ENCODE measurements around the gene TAGAP. TPM values are rescaled to one million over a fixed set of nuclear protein-coding genes. Genes with fewer than 3 reads are reported as not detected.

Gene TAGAP
- polyA plus RNA-seq, 4 donors, result 0.45 to 3.8 (median 1.9) TPM

DNA sequence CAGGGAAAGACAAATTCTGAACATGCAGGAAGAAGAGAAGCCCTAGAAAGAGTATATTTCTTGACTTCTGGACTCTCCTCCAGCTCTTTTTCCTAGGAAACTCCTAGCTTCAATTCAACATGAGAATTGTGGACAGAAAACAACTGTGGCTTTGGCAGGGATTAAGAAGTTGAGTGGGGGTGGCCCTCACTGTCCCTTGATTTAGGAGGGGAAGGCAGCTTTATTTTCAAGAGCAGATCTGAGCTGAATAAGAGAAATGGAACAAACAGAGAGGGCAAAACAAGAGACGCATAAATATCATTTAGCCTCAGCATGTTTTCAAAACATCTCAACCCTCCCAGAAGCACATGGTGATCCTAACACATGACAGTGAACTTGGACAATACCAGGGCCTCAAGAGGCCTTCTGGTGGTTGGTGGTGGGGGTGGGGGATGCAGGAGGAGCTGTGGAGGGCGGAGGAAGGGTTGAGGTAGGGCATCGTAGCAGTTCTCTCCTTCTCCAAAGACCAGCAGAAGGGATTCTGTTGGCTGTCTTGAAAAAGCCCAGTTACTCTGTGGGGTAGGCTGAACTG, 21.1 kb upstream of the TAGAP start:
- H3K4me1 ChIP-seq (ENCODE audit: control insufficient read depth in 3 of 3, insufficient read depth in 2 of 3, low read depth in 1 of 3, low read length in 2 of 3), result no peaks in the 10 kb centered on the region
- 80 to 86% (median 84%) methylated on average over 3 of the region's 3 CpGs for WGBS, 3 donors
- no peak for FAIRE-seq
- H3K27me3 ChIP-seq (ENCODE audit: control insufficient read depth in 3 of 3, insufficient read depth in 3 of 3, low read length in 3 of 3), result peaks cover 0 to 8% (median 0%) of the 10 kb centered on the region in 3 donors
- H3K36me3 ChIP-seq (ENCODE audit: control insufficient read depth in 3 of 3, insufficient read depth in 2 of 3, low read depth in 1 of 3, low read length in 3 of 3), result no peaks in the 10 kb centered on the region
- H3K9me3 ChIP-seq (ENCODE audit: control insufficient read depth in 2 of 2, insufficient read depth in 1 of 2, low read depth in 1 of 2, low read length in 1 of 2), result peaks cover 0 to 5% of the 10 kb centered on the region in 2 donors
- H3K27ac ChIP-seq (ENCODE audit: low read depth in 1 of 3, low read length in 2 of 3), result no peak overlapping the region
- no peak overlapping the region for H3K4me3 ChIP-seq (ENCODE audit: low read depth in 1 of 3, low read length in 3 of 3)
- DNase-seq, result no peak

DNA sequence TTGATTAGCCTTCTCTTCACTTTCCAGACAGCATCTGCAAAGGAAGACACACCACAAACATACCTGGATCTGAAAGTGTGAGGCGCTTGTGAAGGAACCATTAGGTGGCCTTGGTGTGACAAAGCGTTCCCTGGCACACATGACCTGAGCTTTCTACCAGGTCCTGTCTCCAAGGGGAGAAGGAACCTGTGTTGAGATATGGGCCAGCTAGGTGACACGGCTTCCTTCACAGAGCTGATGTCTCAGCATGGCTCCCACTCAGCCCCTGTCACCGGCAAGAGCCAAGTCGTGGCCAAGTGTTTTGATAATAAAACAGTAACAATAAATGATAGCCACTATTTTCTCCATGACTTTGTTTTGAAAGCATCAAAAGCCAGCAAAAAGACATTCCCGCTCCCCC, 20.3 kb upstream of the TAGAP start:
- Histone ChIP-seq H3K36me3 (ENCODE audit: control insufficient read depth in 3 of 3, insufficient read depth in 2 of 3, low read depth in 1 of 3, low read length in 3 of 3) (no peaks in the 10 kb centered on the region), H3K27me3 (ENCODE audit: control insufficient read depth in 3 of 3, insufficient read depth in 3 of 3, low read length in 3 of 3) (peaks cover 0 to 8% (median 0%) of the 10 kb centered on the region in 3 donors), H3K4me1 (ENCODE audit: control insufficient read depth in 3 of 3, insufficient read depth in 2 of 3, low read depth in 1 of 3, low read length in 2 of 3) (no peaks in the 10 kb centered on the region), H3K4me3 (ENCODE audit: low read depth in 1 of 3, low read length in 3 of 3) (no peak overlapping the region), H3K9me3 (ENCODE audit: control insufficient read depth in 2 of 2, insufficient read depth in 1 of 2, low read depth in 1 of 2, low read length in 1 of 2) (peaks cover 0 to 5% of the 10 kb centered on the region in 2 donors), H3K27ac (ENCODE audit: low read depth in 1 of 3, low read length in 2 of 3) (peak overlapping the region in 1 of 3 donors; percentile 1)
- FAIRE-seq (no peak), DNase-seq (no peak)
- 84 to 91% (median 86%) methylated on average over 6 of the region's 6 CpGs for WGBS, 3 donors

DNA sequence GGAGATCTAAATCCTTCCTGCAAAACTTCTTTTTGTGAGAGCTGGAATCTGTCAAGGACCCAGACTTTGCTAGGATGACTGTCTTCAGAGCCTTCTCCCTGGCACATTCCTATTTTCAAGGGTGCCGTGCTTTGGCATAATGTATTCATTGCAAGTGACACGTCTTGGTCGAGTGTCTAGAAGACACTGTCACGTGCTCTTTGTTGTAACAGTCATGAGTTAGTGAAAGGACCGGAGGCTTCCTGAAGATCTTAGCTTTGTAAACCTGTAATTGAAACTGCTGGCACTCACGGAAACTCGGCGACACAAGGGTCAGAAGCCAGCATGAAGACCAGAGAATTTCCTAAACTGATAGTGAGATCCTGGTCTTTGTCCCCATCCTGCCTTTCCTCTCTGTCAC, 19.7 kb upstream of the TAGAP start:
- Histone ChIP-seq H3K36me3 (ENCODE audit: control insufficient read depth in 3 of 3, insufficient read depth in 2 of 3, low read depth in 1 of 3, low read length in 3 of 3) (no peaks in the 10 kb centered on the region), H3K9me3 (ENCODE audit: control insufficient read depth in 2 of 2, insufficient read depth in 1 of 2, low read depth in 1 of 2, low read length in 1 of 2) (peaks cover 0 to 5% of the 10 kb centered on the region in 2 donors), H3K27ac (ENCODE audit: low read depth in 1 of 3, low read length in 2 of 3) (peak overlapping the region in 1 of 3 donors; percentile 1), H3K27me3 (ENCODE audit: control insufficient read depth in 3 of 3, insufficient read depth in 3 of 3, low read length in 3 of 3) (peaks cover 0 to 8% (median 0%) of the 10 kb centered on the region in 3 donors), H3K4me1 (ENCODE audit: control insufficient read depth in 3 of 3, insufficient read depth in 2 of 3, low read depth in 1 of 3, low read length in 2 of 3) (no peaks in the 10 kb centered on the region), H3K4me3 (ENCODE audit: low read depth in 1 of 3, low read length in 3 of 3) (no peak overlapping the region)
- DNase-seq (no peak), FAIRE-seq (no peak)
- 63 to 74% (median 66%) methylated on average over 8 of the region's 8 CpGs for WGBS, 3 donors

DNA sequence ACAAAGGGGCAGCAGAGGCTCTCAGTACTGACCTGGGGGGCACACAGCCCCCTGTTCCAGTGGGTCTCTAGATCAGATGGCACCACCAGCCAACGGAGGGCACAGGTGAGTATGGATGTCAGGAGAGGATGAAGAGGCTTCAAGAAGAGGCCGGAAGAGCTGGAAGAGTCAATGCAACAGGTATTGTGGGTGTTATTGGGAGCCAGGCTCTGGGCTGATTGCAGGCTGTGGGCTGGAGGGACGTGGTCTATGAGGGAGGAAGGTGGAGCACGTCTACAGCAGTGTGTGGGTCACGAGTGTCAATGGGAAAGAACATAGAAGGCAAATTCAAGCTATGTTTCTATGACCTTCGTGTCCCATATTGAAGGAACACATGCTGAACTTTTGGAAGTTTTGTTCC, 18.8 kb upstream of the TAGAP start:
- WGBS, 3 donors, result 60 to 77% (median 69%) methylated on average over 6 of the region's 6 CpGs

DNA sequence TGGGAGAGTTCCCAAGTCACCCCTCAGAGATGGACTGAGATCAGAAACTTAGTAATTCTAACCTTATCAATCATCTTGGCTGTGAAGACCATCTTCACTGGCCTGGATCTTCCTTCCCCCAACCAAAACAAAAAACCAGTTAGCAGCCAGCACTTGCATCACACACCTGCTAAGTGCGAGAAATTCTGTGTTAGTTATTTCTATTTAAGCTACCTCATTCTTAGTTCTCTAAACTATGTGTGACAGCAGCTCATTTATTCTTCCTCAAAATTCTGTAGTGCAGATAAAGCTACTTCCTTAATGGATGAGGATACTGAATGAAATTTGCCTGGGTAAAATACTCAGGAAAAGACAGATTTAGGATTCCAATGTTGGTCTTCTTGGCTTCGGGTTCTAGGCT, 18.2 kb upstream of the TAGAP start:
- peaks cover 0 to 5% of the 10 kb centered on the region in 2 donors for H3K9me3 ChIP-seq (ENCODE audit: control insufficient read depth in 2 of 2, insufficient read depth in 1 of 2, low read depth in 1 of 2, low read length in 1 of 2)
- no peak overlapping the region for H3K4me3 ChIP-seq (ENCODE audit: low read depth in 1 of 3, low read length in 3 of 3)
- H3K27me3 ChIP-seq (ENCODE audit: control insufficient read depth in 3 of 3, insufficient read depth in 3 of 3, low read length in 3 of 3), result peaks cover 0 to 8% (median 0%) of the 10 kb centered on the region in 3 donors
- 72 to 77% (median 74%) methylated on average over 2 of the region's 2 CpGs for WGBS, 3 donors
- no peak for FAIRE-seq
- peak overlapping the region in 2 of 3 donors; percentile 43 to 80 for H3K27ac ChIP-seq (ENCODE audit: low read depth in 1 of 3, low read length in 2 of 3)
- DNase-seq, result no peak
- no peaks in the 10 kb centered on the region for H3K36me3 ChIP-seq (ENCODE audit: control insufficient read depth in 3 of 3, insufficient read depth in 2 of 3, low read depth in 1 of 3, low read length in 3 of 3)
- H3K4me1 ChIP-seq (ENCODE audit: control insufficient read depth in 3 of 3, insufficient read depth in 2 of 3, low read depth in 1 of 3, low read length in 2 of 3), result no peaks in the 10 kb centered on the region

More for the DNA sequence above, 18.8 kb upstream of the TAGAP start:
- FAIRE-seq, result no peak
- no peak for DNase-seq
- peaks cover 0 to 8% (median 0%) of the 10 kb centered on the region in 3 donors for H3K27me3 ChIP-seq (ENCODE audit: control insufficient read depth in 3 of 3, insufficient read depth in 3 of 3, low read length in 3 of 3)
- H3K27ac ChIP-seq (ENCODE audit: low read depth in 1 of 3, low read length in 2 of 3), result peak overlapping the region in 2 of 3 donors; percentile 43 to 80
- no peak overlapping the region for H3K4me3 ChIP-seq (ENCODE audit: low read depth in 1 of 3, low read length in 3 of 3)
- H3K36me3 ChIP-seq (ENCODE audit: control insufficient read depth in 3 of 3, insufficient read depth in 2 of 3, low read depth in 1 of 3, low read length in 3 of 3), result no peaks in the 10 kb centered on the region
- H3K4me1 ChIP-seq (ENCODE audit: control insufficient read depth in 3 of 3, insufficient read depth in 2 of 3, low read depth in 1 of 3, low read length in 2 of 3), result no peaks in the 10 kb centered on the region
- peaks cover 0 to 5% of the 10 kb centered on the region in 2 donors for H3K9me3 ChIP-seq (ENCODE audit: control insufficient read depth in 2 of 2, insufficient read depth in 1 of 2, low read depth in 1 of 2, low read length in 1 of 2)

DNA sequence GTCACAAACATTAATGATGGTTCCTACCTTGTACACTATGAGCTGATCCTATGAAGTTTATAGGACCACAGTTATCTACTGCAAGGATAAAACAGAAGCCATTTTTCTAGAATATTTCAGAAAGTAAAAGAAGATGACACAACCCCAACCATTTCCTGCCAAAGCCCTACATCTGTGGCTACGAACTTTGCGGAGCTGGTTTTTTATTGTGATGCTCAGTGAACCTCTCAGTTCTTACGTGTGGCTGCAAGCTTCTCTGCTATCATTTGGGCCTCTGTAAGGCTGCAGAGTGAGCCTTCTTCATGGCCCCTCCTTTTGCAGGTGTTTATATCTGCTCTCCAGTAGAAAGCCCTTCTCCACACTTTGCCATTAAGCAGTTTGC, 17.8 kb upstream of the TAGAP start:
- FAIRE-seq (no peak), DNase-seq (peak in 1 of 2 donors; percentile 65)
- WGBS, 3 donors, result 65 to 86% (median 70%) methylated on average over 3 of the region's 3 CpGs
- H3K27ac ChIP-seq (ENCODE audit: low read depth in 1 of 3, low read length in 2 of 3), result peak overlapping the region in 2 of 3 donors; percentile 43 to 80
- H3K4me1 ChIP-seq (ENCODE audit: control insufficient read depth in 3 of 3, insufficient read depth in 2 of 3, low read depth in 1 of 3, low read length in 2 of 3), result no peaks in the 10 kb centered on the region
- H3K4me3 ChIP-seq (ENCODE audit: low read depth in 1 of 3, low read length in 3 of 3), result no peak overlapping the region
- H3K36me3 ChIP-seq (ENCODE audit: control insufficient read depth in 3 of 3, insufficient read depth in 2 of 3, low read depth in 1 of 3, low read length in 3 of 3), result no peaks in the 10 kb centered on the region
- H3K9me3 ChIP-seq (ENCODE audit: control insufficient read depth in 2 of 2, insufficient read depth in 1 of 2, low read depth in 1 of 2, low read length in 1 of 2), result peaks cover 0 to 5% of the 10 kb centered on the region in 2 donors
- H3K27me3 ChIP-seq (ENCODE audit: control insufficient read depth in 3 of 3, insufficient read depth in 3 of 3, low read length in 3 of 3), result peaks cover 0 to 8% (median 0%) of the 10 kb centered on the region in 3 donors

DNA sequence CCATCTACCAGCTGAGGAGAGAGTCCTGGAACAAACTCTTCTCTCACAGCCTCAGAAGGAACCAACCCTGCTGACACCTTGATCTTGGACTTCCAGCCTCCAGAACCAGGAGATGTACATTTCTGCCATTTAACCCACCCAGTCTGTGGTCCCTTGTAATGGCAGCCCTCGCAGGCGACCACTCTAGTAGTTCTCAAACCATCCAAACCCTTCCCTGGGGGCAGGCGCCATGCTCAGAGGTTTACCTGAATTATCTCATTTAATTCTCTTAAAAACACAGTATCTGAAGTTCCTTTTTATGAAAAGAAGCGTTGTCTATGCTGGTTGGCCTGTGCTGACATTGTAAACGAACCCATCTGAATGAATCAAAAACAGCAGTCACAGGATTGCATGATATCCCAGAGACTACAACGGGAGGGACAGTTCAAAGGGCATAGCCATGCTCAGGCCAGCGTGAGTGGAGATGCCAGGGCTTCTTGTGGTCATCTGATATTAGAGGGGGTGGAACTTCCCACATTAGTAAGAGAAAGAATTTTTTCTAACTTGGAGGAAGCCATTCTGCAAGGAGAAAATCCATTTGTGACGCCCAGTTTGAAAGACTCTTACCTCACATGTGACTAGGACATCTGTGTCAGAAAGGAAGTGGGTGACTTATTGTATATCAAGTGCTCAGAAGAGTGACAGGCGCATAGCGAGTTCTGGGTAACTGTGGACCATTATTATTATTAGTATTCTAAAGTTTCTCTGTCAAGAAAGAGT, 17.2 kb upstream of the TAGAP start:
- Histone ChIP-seq H3K4me1 (ENCODE audit: control insufficient read depth in 3 of 3, insufficient read depth in 2 of 3, low read depth in 1 of 3, low read length in 2 of 3) (no peaks in the 10 kb centered on the region), H3K4me3 (ENCODE audit: low read depth in 1 of 3, low read length in 3 of 3) (no peak overlapping the region), H3K27me3 (ENCODE audit: control insufficient read depth in 3 of 3, insufficient read depth in 3 of 3, low read length in 3 of 3) (peaks cover 0 to 8% (median 0%) of the 10 kb centered on the region in 3 donors), H3K27ac (ENCODE audit: low read depth in 1 of 3, low read length in 2 of 3) (peak overlapping the region in 2 of 3 donors; percentile 57 to 76), H3K36me3 (ENCODE audit: control insufficient read depth in 3 of 3, insufficient read depth in 2 of 3, low read depth in 1 of 3, low read length in 3 of 3) (no peaks in the 10 kb centered on the region), H3K9me3 (ENCODE audit: control insufficient read depth in 2 of 2, insufficient read depth in 1 of 2, low read depth in 1 of 2, low read length in 1 of 2) (peaks cover 0 to 5% of the 10 kb centered on the region in 2 donors)
- DNase-seq (peak in 1 of 2 donors; percentile 58), FAIRE-seq (no peak)
- 61 to 76% (median 66%) methylated on average over 10 of the region's 10 CpGs for WGBS, 3 donors

DNA sequence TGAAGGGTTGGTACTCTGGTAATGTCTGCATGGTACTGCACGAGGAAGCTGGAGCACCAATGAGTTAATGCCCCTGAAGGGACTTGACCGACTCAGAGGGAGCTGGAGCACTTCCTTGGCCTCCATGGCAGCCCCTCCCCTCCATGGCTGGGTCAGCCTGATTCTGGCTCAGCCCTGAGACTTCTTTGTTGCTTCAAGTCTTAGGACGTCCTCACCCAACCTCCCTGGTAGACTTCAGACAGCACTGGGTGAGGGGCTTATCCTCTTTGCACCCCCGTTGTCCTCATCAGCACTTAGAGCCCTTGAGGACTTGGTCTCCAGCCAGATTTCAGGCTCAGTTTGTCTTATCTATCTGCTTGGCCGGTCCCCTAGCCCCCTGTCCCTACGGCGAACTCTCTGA, 16.4 kb upstream of the TAGAP start:
- DNase-seq (no peak), FAIRE-seq (no peak)
- H3K27ac ChIP-seq (ENCODE audit: low read depth in 1 of 3, low read length in 2 of 3), result peak overlapping the region in 1 of 3 donors; percentile 16
- no peak overlapping the region for H3K4me3 ChIP-seq (ENCODE audit: low read depth in 1 of 3, low read length in 3 of 3)
- no peaks in the 10 kb centered on the region for H3K36me3 ChIP-seq (ENCODE audit: control insufficient read depth in 3 of 3, insufficient read depth in 2 of 3, low read depth in 1 of 3, low read length in 3 of 3)
- peaks cover 0 to 4% (median 0%) of the 10 kb centered on the region in 3 donors for H3K4me1 ChIP-seq (ENCODE audit: control insufficient read depth in 3 of 3, insufficient read depth in 2 of 3, low read depth in 1 of 3, low read length in 2 of 3)
- WGBS, 3 donors, result 77 to 84% (median 80%) methylated on average over 7 of the region's 7 CpGs
- peaks cover 0 to 11% (median 0%) of the 10 kb centered on the region in 3 donors for H3K27me3 ChIP-seq (ENCODE audit: control insufficient read depth in 3 of 3, insufficient read depth in 3 of 3, low read length in 3 of 3)
- peaks cover 0 to 5% of the 10 kb centered on the region in 2 donors for H3K9me3 ChIP-seq (ENCODE audit: control insufficient read depth in 2 of 2, insufficient read depth in 1 of 2, low read depth in 1 of 2, low read length in 1 of 2)

All from small intestine (tissue), 7 donors.